ENCODE results near the gene C18orf54. TPM values are rescaled to one million over a fixed set of nuclear protein-coding genes. Genes with fewer than 3 reads are reported as not detected.

The C18orf54 gene
- total and polyA plus RNA-seq, 9 of the 15 experiments (the other 6 are each of a cell fraction or from before 2014, with no cell fraction given) = 3.0 to 8.7 (median 4.3) TPM

DNA sequence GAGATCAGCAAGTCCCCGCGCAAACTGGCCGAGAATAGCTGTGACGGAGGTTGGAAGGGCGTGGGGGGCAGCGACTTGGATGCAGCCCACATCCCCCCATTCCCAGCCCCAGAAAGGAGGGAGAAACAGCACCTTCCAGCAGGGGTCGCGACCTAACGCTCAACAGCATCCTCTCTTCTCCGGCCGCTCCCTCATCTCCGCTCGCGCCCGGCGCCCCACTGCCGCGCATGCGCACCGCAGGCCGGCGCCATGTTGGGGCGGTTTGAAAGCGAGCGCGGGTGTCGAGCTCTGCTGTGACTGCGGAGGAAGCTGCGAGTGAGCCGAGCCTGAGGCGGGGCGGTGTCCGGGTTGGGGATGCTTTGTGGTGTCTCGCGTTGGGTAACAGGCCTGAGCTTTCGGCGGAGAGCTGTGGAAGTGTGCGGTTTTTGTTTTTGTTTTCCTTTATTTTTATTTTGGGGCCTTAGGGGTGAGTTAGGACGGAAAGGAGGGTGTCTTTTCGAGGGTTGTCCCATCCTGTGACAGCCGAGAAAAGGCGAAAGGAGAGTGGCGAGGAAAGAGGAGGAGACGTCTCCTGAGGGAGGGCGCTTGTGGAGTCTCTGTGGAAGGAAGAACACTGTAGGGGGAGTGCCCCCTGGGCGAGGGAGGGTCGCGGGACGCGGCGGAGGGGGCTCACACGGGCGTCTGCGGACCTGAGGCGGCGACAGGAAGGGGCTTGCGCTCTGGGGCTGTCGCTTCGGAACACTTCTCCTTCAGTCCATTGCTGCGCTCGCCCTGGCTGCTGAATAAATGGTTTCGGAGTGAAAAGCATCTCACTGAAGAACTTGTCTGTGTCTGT, at the start of gene C18orf54, which contains the start of gene STARD6 (continued):
- TF ChIP-seq, protein P1, sequence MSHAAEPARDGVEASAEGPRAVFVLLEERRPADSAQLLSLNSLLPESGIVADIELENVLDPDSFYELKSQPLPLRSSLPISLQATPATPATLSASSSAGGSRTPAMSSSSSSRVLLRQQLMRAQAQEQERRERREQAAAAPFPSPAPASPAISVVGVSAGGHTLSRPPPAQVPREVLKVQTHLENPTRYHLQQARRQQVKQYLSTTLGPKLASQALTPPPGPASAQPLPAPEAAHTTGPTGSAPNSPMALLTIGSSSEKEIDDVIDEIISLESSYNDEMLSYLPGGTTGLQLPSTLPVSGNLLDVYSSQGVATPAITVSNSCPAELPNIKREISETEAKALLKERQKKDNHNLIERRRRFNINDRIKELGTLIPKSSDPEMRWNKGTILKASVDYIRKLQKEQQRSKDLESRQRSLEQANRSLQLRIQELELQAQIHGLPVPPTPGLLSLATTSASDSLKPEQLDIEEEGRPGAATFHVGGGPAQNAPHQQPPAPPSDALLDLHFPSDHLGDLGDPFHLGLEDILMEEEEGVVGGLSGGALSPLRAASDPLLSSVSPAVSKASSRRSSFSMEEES (CRISPR knock-in tag; IDR thresholded peaks at IDR 0.05) = no peak
- TF ChIP-seq PHF8 (IDR thresholded peaks at IDR 0.05; ENCODE audit: borderline replicate concordance, low read length) (peak; percentile 73; the same call in 1 of the 2 replicates), HDAC1 (IDR thresholded peaks at IDR 0.05) (peak in 1 of 2 experiments; percentile 45; a peak in 1 of 4 replicates), MEF2D (tag; conservative IDR thresholded peaks at IDR 0.05; ENCODE audit: low read depth) (no peak), POLR2G (IDR thresholded peaks at IDR 0.05; ENCODE audit: low read depth, low read length) (peak; percentile 95), PTTG1 (tag; IDR thresholded peaks at IDR 0.05; ENCODE audit: low read depth) (no peak), KDM4B (IDR thresholded peaks at IDR 0.05; ENCODE audit: borderline replicate concordance in 2 of 2, low read depth in 1 of 2) (0 out of 4 replicates have a peak, but pooled peaks of 1 of the 2 experiments have one; percentile 29), NR2C2 (CRISPR knock-in tag; IDR thresholded peaks at IDR 0.05) (no peak), NR2C2 (tag; IDR thresholded peaks at IDR 0.05) (peak; percentile 32; the same call in 1 of the 2 replicates), MBD2 (IDR thresholded peaks at IDR 0.05; ENCODE audit: borderline replicate concordance, low read depth) (0 out of 2 replicates have a peak, but pooled peaks have one; percentile 46)
- TF ChIP-seq, protein P2, sequence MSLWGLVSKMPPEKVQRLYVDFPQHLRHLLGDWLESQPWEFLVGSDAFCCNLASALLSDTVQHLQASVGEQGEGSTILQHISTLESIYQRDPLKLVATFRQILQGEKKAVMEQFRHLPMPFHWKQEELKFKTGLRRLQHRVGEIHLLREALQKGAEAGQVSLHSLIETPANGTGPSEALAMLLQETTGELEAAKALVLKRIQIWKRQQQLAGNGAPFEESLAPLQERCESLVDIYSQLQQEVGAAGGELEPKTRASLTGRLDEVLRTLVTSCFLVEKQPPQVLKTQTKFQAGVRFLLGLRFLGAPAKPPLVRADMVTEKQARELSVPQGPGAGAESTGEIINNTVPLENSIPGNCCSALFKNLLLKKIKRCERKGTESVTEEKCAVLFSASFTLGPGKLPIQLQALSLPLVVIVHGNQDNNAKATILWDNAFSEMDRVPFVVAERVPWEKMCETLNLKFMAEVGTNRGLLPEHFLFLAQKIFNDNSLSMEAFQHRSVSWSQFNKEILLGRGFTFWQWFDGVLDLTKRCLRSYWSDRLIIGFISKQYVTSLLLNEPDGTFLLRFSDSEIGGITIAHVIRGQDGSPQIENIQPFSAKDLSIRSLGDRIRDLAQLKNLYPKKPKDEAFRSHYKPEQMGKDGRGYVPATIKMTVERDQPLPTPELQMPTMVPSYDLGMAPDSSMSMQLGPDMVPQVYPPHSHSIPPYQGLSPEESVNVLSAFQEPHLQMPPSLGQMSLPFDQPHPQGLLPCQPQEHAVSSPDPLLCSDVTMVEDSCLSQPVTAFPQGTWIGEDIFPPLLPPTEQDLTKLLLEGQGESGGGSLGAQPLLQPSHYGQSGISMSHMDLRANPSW (CRISPR knock-in tag; IDR thresholded peaks at IDR 0.05) = no peak
- TF ChIP-seq, protein P3, sequence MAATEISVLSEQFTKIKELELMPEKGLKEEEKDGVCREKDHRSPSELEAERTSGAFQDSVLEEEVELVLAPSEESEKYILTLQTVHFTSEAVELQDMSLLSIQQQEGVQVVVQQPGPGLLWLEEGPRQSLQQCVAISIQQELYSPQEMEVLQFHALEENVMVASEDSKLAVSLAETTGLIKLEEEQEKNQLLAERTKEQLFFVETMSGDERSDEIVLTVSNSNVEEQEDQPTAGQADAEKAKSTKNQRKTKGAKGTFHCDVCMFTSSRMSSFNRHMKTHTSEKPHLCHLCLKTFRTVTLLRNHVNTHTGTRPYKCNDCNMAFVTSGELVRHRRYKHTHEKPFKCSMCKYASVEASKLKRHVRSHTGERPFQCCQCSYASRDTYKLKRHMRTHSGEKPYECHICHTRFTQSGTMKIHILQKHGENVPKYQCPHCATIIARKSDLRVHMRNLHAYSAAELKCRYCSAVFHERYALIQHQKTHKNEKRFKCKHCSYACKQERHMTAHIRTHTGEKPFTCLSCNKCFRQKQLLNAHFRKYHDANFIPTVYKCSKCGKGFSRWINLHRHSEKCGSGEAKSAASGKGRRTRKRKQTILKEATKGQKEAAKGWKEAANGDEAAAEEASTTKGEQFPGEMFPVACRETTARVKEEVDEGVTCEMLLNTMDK (IDR thresholded peaks at IDR 0.05; ENCODE audit: borderline replicate concordance, insufficient read depth, low read depth, low read length, poor library complexity, severe bottlenecking) = peak; percentile 10
- TF ChIP-seq, protein P4, sequence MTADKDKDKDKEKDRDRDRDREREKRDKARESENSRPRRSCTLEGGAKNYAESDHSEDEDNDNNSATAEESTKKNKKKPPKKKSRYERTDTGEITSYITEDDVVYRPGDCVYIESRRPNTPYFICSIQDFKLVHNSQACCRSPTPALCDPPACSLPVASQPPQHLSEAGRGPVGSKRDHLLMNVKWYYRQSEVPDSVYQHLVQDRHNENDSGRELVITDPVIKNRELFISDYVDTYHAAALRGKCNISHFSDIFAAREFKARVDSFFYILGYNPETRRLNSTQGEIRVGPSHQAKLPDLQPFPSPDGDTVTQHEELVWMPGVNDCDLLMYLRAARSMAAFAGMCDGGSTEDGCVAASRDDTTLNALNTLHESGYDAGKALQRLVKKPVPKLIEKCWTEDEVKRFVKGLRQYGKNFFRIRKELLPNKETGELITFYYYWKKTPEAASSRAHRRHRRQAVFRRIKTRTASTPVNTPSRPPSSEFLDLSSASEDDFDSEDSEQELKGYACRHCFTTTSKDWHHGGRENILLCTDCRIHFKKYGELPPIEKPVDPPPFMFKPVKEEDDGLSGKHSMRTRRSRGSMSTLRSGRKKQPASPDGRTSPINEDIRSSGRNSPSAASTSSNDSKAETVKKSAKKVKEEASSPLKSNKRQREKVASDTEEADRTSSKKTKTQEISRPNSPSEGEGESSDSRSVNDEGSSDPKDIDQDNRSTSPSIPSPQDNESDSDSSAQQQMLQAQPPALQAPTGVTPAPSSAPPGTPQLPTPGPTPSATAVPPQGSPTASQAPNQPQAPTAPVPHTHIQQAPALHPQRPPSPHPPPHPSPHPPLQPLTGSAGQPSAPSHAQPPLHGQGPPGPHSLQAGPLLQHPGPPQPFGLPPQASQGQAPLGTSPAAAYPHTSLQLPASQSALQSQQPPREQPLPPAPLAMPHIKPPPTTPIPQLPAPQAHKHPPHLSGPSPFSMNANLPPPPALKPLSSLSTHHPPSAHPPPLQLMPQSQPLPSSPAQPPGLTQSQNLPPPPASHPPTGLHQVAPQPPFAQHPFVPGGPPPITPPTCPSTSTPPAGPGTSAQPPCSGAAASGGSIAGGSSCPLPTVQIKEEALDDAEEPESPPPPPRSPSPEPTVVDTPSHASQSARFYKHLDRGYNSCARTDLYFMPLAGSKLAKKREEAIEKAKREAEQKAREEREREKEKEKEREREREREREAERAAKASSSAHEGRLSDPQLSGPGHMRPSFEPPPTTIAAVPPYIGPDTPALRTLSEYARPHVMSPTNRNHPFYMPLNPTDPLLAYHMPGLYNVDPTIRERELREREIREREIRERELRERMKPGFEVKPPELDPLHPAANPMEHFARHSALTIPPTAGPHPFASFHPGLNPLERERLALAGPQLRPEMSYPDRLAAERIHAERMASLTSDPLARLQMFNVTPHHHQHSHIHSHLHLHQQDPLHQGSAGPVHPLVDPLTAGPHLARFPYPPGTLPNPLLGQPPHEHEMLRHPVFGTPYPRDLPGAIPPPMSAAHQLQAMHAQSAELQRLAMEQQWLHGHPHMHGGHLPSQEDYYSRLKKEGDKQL (CRISPR knock-in tag; IDR thresholded peaks at IDR 0.05; ENCODE audit: borderline replicate concordance) = no peak

Measured in K562 (cell line).